ENCODE measurements around the gene IFNL2.
"Not testable (repeated sequence)": the region's sequence is repeated elsewhere in the genome, so short reads cannot be mapped to it uniquely, and the experiment has no call there.

GRCh38 chr19:39244410-39245100, 23.6 kb upstream of the IFNL2 start, which contains the start of gene IFNL3:
- TF ChIP-seq CTCF, POLR2A (IDR thresholded peaks at IDR 0.05): not testable (repeated sequence)

All from uterus (tissue), 2 donors.